Measurements from ENCODE around the gene USP2. TPM values are rescaled to one million over a fixed set of nuclear protein-coding genes. Genes with fewer than 3 reads are reported as not detected.

Gene USP2
- total and polyA plus RNA-seq, 2 of the 4 experiments (the other 2 are of a cell fraction) = 0.18 to 0.79 TPM

DNA sequence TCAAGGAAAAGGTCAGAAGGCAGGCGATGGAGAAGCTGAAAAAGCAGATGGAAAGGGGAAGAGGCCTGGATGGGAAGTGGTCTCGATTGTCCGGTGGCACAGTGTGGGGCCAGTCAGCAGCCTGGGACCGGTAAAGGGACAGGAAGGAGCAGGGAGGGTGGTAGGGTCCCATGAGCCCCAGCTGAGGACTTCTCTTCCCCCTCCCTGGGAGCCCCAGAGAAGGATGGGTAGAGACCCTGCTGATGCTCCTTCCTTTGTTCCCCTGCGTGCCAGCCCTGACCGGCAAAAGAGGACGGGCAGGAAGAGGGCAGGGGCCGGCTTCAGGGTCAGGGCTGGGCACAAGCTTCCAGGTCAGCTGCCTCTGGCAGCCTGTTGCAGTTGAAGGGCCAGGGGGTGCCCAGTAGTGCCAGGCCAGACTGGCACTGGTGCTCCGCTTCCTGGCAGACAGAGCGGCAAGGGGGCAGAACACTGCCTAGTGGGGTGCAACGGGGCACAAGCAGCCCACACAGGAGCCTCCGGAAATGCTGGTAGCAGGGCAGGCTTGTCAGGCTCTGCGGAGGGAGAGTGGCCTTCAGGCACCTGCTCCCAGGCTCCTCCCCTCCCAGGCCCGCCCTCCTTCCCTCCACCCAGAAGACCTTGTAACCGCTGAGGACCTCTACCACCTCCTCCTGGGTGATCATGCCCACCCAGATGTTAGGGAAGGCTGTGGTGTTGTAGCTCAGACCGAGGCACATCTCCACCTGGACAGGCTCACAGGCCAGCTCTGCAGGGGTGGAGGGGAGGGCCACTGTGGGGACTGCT, 40.1 kb downstream of the USP2 start:
- H2AK9ac ChIP-seq (replicated peaks; ENCODE audit: low read depth, low read length, poor library complexity) = peak overlapping the region; percentile 77
- ChIA-PET CTCF (interaction anchor here (0.6 to 2.4 kb wide), 4 partner anchors 14 to 136 kb away, joined by 3 to 16 read pairs (median 4); partner anchors contain the start of gene USP2), POLR2A (ENCODE audit: unreplicated experiment) (no interaction called here)
- H3K9me1 ChIP-seq (ENCODE audit: insufficient read depth, low read length) = no peaks in the 10 kb centered on the region
- dilution Hi-C loops (cut with HindIII; ENCODE audit: low sequenced_read_pairs, unreplicated experiment) = no loop called here
- no peak overlapping the region for H2BK5ac ChIP-seq (ENCODE audit: low read depth, low read length, poor library complexity, severe bottlenecking)
- H3K9ac ChIP-seq (ENCODE audit: low read depth, low read length) = peak overlapping the region; percentile 15
- H3K14ac ChIP-seq (replicated peaks; ENCODE audit: low read depth, low read length) = peak overlapping the region; percentile 69
- peak overlapping the region; percentile 47 for H3K56ac ChIP-seq (ENCODE audit: extremely low read depth, insufficient read depth, low read length)
- peak overlapping the region; percentile 37; the same call in 1 of the 2 replicates for H3K4me2 ChIP-seq (ENCODE audit: low read depth, low read length)
- H3K36me3 ChIP-seq (ENCODE audit: control insufficient read depth, insufficient read depth, low read length) = no peaks in the 10 kb centered on the region; the same call in 1 of the 2 replicates
- WGBS, 2 experiments (ENCODE audit: extremely low coverage in 2 of 2, insufficient read length in 1 of 2) = 69% methylated on average over 3 of the region's 16 CpGs; no CpG with 5 or more reads in 1 of the 2 experiments
- no peak overlapping the region for H3K4me3 ChIP-seq (ENCODE audit: insufficient read depth, low read depth, low read length)
- peak overlapping the region; percentile 60; the same call in 1 of the 3 replicates for H2BK15ac ChIP-seq (ENCODE audit: low read depth, low read length)
- H2AK5ac ChIP-seq (ENCODE audit: low read depth, low read length) = peak overlapping the region; percentile 91
- peak overlapping the region in 1 of 2 experiments; percentile 68; a peak in 1 of 4 replicates for H4K8ac ChIP-seq (ENCODE audit: low read depth in 2 of 2, low read length in 2 of 2)
- peaks cover 18% of the 10 kb centered on the region for H3K4me1 ChIP-seq (ENCODE audit: control insufficient read depth, insufficient read depth, low read length)
- peak overlapping the region; percentile 92 for H2AFZ ChIP-seq (replicated peaks; ENCODE audit: low read length, poor library complexity)
- H2BK120ac ChIP-seq (ENCODE audit: low read depth, low read length) = peak overlapping the region; percentile 59
- H3K27ac ChIP-seq (ENCODE audit: insufficient read depth, low read length) = peak overlapping the region; percentile 18; the same call in 1 of the 2 replicates
- H3K9me3 ChIP-seq (ENCODE audit: control insufficient read depth, insufficient read depth, low read length) = no peaks in the 10 kb centered on the region
- H2BK20ac ChIP-seq (ENCODE audit: low read depth, low read length) = peak overlapping the region; percentile 27
- ATAC-seq (ENCODE audit: low read depth) = no peak
- peaks cover 10% of the 10 kb centered on the region for H3K27me3 ChIP-seq (ENCODE audit: control insufficient read depth, insufficient read depth, low read length)
- peak overlapping the region; percentile 85 for H3K4ac ChIP-seq (ENCODE audit: low read depth, low read length)
- in situ Hi-C loops (cut with MboI; ENCODE audit: low sequenced_read_pairs) = no loop called here
- H4K91ac ChIP-seq (ENCODE audit: insufficient read depth, low read depth, low read length) = peak overlapping the region; percentile 59
- H4K5ac ChIP-seq (ENCODE audit: low read depth, low read length) = no peak overlapping the region; the same call in 1 of the 2 replicates
- DNase-seq = no peak
- intact Hi-C loops (cut with micrococcal nuclease) = no loop called here
- peaks cover 11 to 25% of the 10 kb centered on the region in 2 experiments; a peak in 3 of 4 replicates for H3K79me1 ChIP-seq (ENCODE audit: low read depth in 1 of 2, low read length in 2 of 2)
- BruUV-seq (replicated peaks) = no TSS peak
- peaks cover 5% of the 10 kb centered on the region; the same call in 1 of the 2 replicates for H4K20me1 ChIP-seq (ENCODE audit: insufficient read depth, low read length)
- H3K18ac ChIP-seq (ENCODE audit: low read depth, low read length) = no peak overlapping the region; the same call in 1 of the 2 replicates
- H3K23ac ChIP-seq (ENCODE audit: low read depth, low read length) = peak overlapping the region; percentile 54
- TF ChIP-seq SMC3 (IDR thresholded peaks at IDR 0.05; ENCODE audit: low read depth, low read length) (no peak), BHLHE40 (IDR thresholded peaks at IDR 0.05; ENCODE audit: low read depth, low read length) (no peak), MAFK (IDR thresholded peaks at IDR 0.05; ENCODE audit: low read depth, low read length) (no peak), MXI1 (IDR thresholded peaks at IDR 0.05; ENCODE audit: borderline replicate concordance, low read depth, low read length) (no peak), NFE2L2 (IDR thresholded peaks at IDR 0.05; ENCODE audit: low read depth, low read length) (no peak), CEBPB (IDR thresholded peaks at IDR 0.05; ENCODE audit: low read depth, low read length) (no peak), RAD21 (IDR thresholded peaks at IDR 0.05; ENCODE audit: low read length) (no peak), CHD1 (IDR thresholded peaks at IDR 0.05; ENCODE audit: low read depth, low read length) (no peak), MAZ (IDR thresholded peaks at IDR 0.05; ENCODE audit: borderline replicate concordance, low read depth, low read length) (no peak), FOS (IDR thresholded peaks at IDR 0.05; ENCODE audit: low read depth, low read length) (no peak), POLR2A (IDR thresholded peaks at IDR 0.05; ENCODE audit: low read depth, low read length) (no peak), RFX5 (IDR thresholded peaks at IDR 0.05; ENCODE audit: low read depth, low read length) (no peak), RCOR1 (IDR thresholded peaks at IDR 0.05; ENCODE audit: insufficient replicate concordance, low read length) (no peak)
- TF ChIP-seq, protein P1, sequence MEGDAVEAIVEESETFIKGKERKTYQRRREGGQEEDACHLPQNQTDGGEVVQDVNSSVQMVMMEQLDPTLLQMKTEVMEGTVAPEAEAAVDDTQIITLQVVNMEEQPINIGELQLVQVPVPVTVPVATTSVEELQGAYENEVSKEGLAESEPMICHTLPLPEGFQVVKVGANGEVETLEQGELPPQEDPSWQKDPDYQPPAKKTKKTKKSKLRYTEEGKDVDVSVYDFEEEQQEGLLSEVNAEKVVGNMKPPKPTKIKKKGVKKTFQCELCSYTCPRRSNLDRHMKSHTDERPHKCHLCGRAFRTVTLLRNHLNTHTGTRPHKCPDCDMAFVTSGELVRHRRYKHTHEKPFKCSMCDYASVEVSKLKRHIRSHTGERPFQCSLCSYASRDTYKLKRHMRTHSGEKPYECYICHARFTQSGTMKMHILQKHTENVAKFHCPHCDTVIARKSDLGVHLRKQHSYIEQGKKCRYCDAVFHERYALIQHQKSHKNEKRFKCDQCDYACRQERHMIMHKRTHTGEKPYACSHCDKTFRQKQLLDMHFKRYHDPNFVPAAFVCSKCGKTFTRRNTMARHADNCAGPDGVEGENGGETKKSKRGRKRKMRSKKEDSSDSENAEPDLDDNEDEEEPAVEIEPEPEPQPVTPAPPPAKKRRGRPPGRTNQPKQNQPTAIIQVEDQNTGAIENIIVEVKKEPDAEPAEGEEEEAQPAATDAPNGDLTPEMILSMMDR (conservative IDR thresholded peaks at IDR 0.05; ENCODE audit: low read depth, low read length) = no peak
- TF ChIP-seq, protein P2, sequence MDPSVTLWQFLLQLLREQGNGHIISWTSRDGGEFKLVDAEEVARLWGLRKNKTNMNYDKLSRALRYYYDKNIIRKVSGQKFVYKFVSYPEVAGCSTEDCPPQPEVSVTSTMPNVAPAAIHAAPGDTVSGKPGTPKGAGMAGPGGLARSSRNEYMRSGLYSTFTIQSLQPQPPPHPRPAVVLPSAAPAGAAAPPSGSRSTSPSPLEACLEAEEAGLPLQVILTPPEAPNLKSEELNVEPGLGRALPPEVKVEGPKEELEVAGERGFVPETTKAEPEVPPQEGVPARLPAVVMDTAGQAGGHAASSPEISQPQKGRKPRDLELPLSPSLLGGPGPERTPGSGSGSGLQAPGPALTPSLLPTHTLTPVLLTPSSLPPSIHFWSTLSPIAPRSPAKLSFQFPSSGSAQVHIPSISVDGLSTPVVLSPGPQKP (IDR thresholded peaks at IDR 0.05; ENCODE audit: borderline replicate concordance, low read depth, low read length) = no peak

Measured in IMR-90 (cell line).